ENCODE results near the gene ABCB4.

Gene ABCB4

GRCh38 chr7:87512906-87513305 is 37.4 kb upstream of the ABCB4 start:
- no peak for TF ChIP-seq TAF1 (IDR thresholded peaks at IDR 0.05; ENCODE audit: borderline replicate concordance, insufficient read depth, low read length)
- TF ChIP-seq POLR2AphosphoS5 (IDR thresholded peaks at IDR 0.05; ENCODE audit: low read depth, low read length) = no peak
- TF ChIP-seq SIN3A (IDR thresholded peaks at IDR 0.05; ENCODE audit: borderline replicate concordance, insufficient read depth, low read length) = no peak
- TF ChIP-seq REST (IDR thresholded peaks at IDR 0.05; ENCODE audit: insufficient read depth in 1 of 2, low read depth in 2 of 2, low read length in 2 of 2) = no peak
- TF ChIP-seq FOXP2 (optimal IDR thresholded peaks at IDR 0.05; ENCODE audit: borderline replicate concordance, extremely low read depth, extremely low read length, insufficient read depth) = no peak

- TF ChIP-seq SIN3A (IDR thresholded peaks at IDR 0.05; ENCODE audit: borderline replicate concordance, insufficient read depth, low read length) = no peak
- no peak for TF ChIP-seq FOXP2 (optimal IDR thresholded peaks at IDR 0.05; ENCODE audit: borderline replicate concordance, extremely low read depth, extremely low read length, insufficient read depth)
- TF ChIP-seq TAF1 (IDR thresholded peaks at IDR 0.05; ENCODE audit: borderline replicate concordance, insufficient read depth, low read length) = no peak
- no peak for TF ChIP-seq POLR2AphosphoS5 (IDR thresholded peaks at IDR 0.05; ENCODE audit: low read depth, low read length)
- no peak for TF ChIP-seq REST (IDR thresholded peaks at IDR 0.05; ENCODE audit: insufficient read depth in 1 of 2, low read depth in 2 of 2, low read length in 2 of 2)
These were observed 36.0 kb upstream of the ABCB4 start for GRCh38 chr7:87511510-87511909.

GRCh38 chr7:87510411-87510875 is 35.0 kb upstream of the ABCB4 start:
- TF ChIP-seq REST (IDR thresholded peaks at IDR 0.05; ENCODE audit: insufficient read depth in 1 of 2, low read depth in 2 of 2, low read length in 2 of 2) = no peak
- TF ChIP-seq TAF1 (IDR thresholded peaks at IDR 0.05; ENCODE audit: borderline replicate concordance, insufficient read depth, low read length) = no peak
- TF ChIP-seq FOXP2 (optimal IDR thresholded peaks at IDR 0.05; ENCODE audit: borderline replicate concordance, extremely low read depth, extremely low read length, insufficient read depth) = no peak
- TF ChIP-seq SIN3A (IDR thresholded peaks at IDR 0.05; ENCODE audit: borderline replicate concordance, insufficient read depth, low read length) = no peak
- TF ChIP-seq POLR2AphosphoS5 (IDR thresholded peaks at IDR 0.05; ENCODE audit: low read depth, low read length) = no peak

GRCh38 chr7:87507446-87507845 is 32.0 kb upstream of the ABCB4 start:
- no peak for TF ChIP-seq POLR2AphosphoS5 (IDR thresholded peaks at IDR 0.05; ENCODE audit: low read depth, low read length)
- TF ChIP-seq SIN3A (IDR thresholded peaks at IDR 0.05; ENCODE audit: borderline replicate concordance, insufficient read depth, low read length) = no peak
- no peak for TF ChIP-seq TAF1 (IDR thresholded peaks at IDR 0.05; ENCODE audit: borderline replicate concordance, insufficient read depth, low read length)

GRCh38 chr7:87506246-87507180 is 31.0 kb upstream of the ABCB4 start:
- no peak for TF ChIP-seq SIN3A (IDR thresholded peaks at IDR 0.05; ENCODE audit: borderline replicate concordance, insufficient read depth, low read length)
- no peak for TF ChIP-seq TAF1 (IDR thresholded peaks at IDR 0.05; ENCODE audit: borderline replicate concordance, insufficient read depth, low read length)
- no peak for TF ChIP-seq FOXP2 (optimal IDR thresholded peaks at IDR 0.05; ENCODE audit: borderline replicate concordance, extremely low read depth, extremely low read length, insufficient read depth)

Data from PFSK-1 (cell line).